ENCODE measurements around the gene IMPA2.

GRCh38 chr18:11989966-11990380 lies 8.7 kb downstream of the IMPA2 start:
- no peak for TF ChIP-seq CTCF (IDR thresholded peaks at IDR 0.05; ENCODE audit: borderline replicate concordance, extremely low read depth, low read length, poor library complexity, severe bottlenecking)
- TF ChIP-seq EZH2 (IDR thresholded peaks at IDR 0.05; ENCODE audit: borderline replicate concordance, low read depth, low read length, severe bottlenecking), result no peak

Data from DND-41 (cell line).